Astrocyte (in vitro differentiated cells and primary cell): ENCODE measurements around the gene HNRNPUL1. TPM values are rescaled to one million over a fixed set of nuclear protein-coding genes. Genes with fewer than 3 reads are reported as not detected.

Experiments
- DNase-seq: peaks from one replicate; pipeline ENCODE4 v3.0.0-alpha.2; 2010; ENCODE audit warnings: low read depth
- FAIRE-seq: peaks from 2 replicates; lab custom pipeline; 2011; peaks lifted over from hg19 to GRCh38; lab: Jason Lieb, UNC
- H2AFZ ChIP-seq: 2 replicates; pipeline ENCODE4 v1.6.0; 2012; ENCODE audit warnings: low read depth, low read length, inconsistent platforms
- H3K27ac ChIP-seq: 2 replicates; pipeline ENCODE4 v1.5.1; 2011; ENCODE audit warnings: low read depth, low read length, inconsistent platforms
- H3K27me3 ChIP-seq: 2 replicates; pipeline ENCODE4 v1.6.0; 2011; ENCODE audit warnings: low read length, inconsistent platforms; ENCODE audit not compliant: insufficient read depth
- H3K36me3 ChIP-seq: 2 replicates; pipeline ENCODE4 v1.5.1; 2011; ENCODE audit warnings: low read length, inconsistent platforms; ENCODE audit not compliant: insufficient read depth
- H3K4me1 ChIP-seq: 2 replicates; pipeline ENCODE4 v1.5.1; 2011; ENCODE audit warnings: low read length, inconsistent platforms; ENCODE audit not compliant: insufficient read depth
- H3K4me2 ChIP-seq: 2 replicates; pipeline ENCODE4 v1.6.0; 2012; ENCODE audit warnings: low read length, inconsistent platforms
- H3K4me3 ChIP-seq: 2 replicates; pipeline ENCODE4 v1.5.1; 2011; ENCODE audit warnings: low read depth, mild to moderate bottlenecking, low read length, inconsistent platforms; ENCODE audit not compliant: insufficient read depth
- H3K79me2 ChIP-seq: 2 replicates; pipeline ENCODE4 v1.6.0; 2012; ENCODE audit warnings: mild to moderate bottlenecking, low read length, inconsistent platforms; ENCODE audit not compliant: insufficient read depth
- H3K9ac ChIP-seq: 2 replicates; pipeline ENCODE4 v1.6.0; 2012; ENCODE audit warnings: mild to moderate bottlenecking, low read length, inconsistent platforms
- H3K9me3 ChIP-seq: 2 replicates; pipeline ENCODE4 v1.5.1; 2012; ENCODE audit warnings: low read depth, mild to moderate bottlenecking, low read length, inconsistent platforms; ENCODE audit not compliant: insufficient read depth
- H4K20me1 ChIP-seq: 2 replicates; pipeline ENCODE4 v1.6.0; 2012; ENCODE audit warnings: low read length, inconsistent platforms; ENCODE audit not compliant: insufficient read depth
- H3K27ac Mint-ChIP-seq: one replicate; pipeline ENCODE4 v1.8.0; 2021; ENCODE audit warnings: mild to moderate bottlenecking, mixed read lengths; ENCODE audit not compliant: unreplicated experiment
- H3K27me3 Mint-ChIP-seq: one replicate; pipeline ENCODE4 v1.8.0; 2021; ENCODE audit warnings: low read depth, mixed read lengths; ENCODE audit not compliant: unreplicated experiment
- H3K36me3 Mint-ChIP-seq: one replicate; pipeline ENCODE4 v1.8.0; 2021; ENCODE audit warnings: low read depth, mixed read lengths; ENCODE audit not compliant: unreplicated experiment
- H3K4me1 Mint-ChIP-seq: one replicate; pipeline ENCODE4 v1.8.0; 2021; ENCODE audit warnings: low read depth, mixed read lengths; ENCODE audit not compliant: unreplicated experiment
- H3K4me3 Mint-ChIP-seq: one replicate; pipeline ENCODE4 v1.8.0; 2021; ENCODE audit warnings: mild to moderate bottlenecking, moderate library complexity, mixed read lengths; ENCODE audit not compliant: unreplicated experiment
- H3K9me3 Mint-ChIP-seq: one replicate; pipeline ENCODE4 v1.8.0; 2021; ENCODE audit warnings: mild to moderate bottlenecking, mixed read lengths; ENCODE audit not compliant: unreplicated experiment
- CTCF ChIP-seq: IDR thresholded peaks from 2 replicates; pipeline ENCODE4 v1.5.1; 2011; ENCODE audit warnings: low read depth, mild to moderate bottlenecking, inconsistent platforms, low read length, moderate library complexity; ENCODE audit not compliant: insufficient read depth
- EZH2 ChIP-seq: IDR thresholded peaks from 2 replicates; pipeline ENCODE4 v1.6.1; 2012; ENCODE audit warnings: mild to moderate bottlenecking, low read length, inconsistent platforms; ENCODE audit not compliant: insufficient read depth
- total RNA-seq: library from RNA; stranded (reverse); gene quantifications from 2 replicates; pipeline ENCODE4 v1.2.1, GENCODE V29; 2021

The HNRNPUL1 gene
- total RNA-seq, 1 donor from 2014 or later: 174 TPM

GRCh38 chr19:41220811-41221210 lies 43.4 kb upstream of the HNRNPUL1 start:
- DNase-seq: no peak
- H3K79me2 ChIP-seq: peaks cover 54% of the 10 kb centered on the region
- H4K20me1 ChIP-seq: peaks cover 2% of the 10 kb centered on the region
- H3K27ac ChIP-seq: peak overlapping the region; percentile 93
- no peak for FAIRE-seq
- Mint-ChIP-seq H3K4me1 (peaks cover 48% of the 10 kb centered on the region), H3K27ac (peak overlapping the region; percentile 87), H3K36me3 (peaks cover 20% of the 10 kb centered on the region), H3K27me3 (no peaks in the 10 kb centered on the region), H3K4me3 (peak overlapping the region; percentile 92), H3K9me3 (no peaks in the 10 kb centered on the region)
- H3K4me3 ChIP-seq: peak overlapping the region; percentile 98
- H3K4me2 ChIP-seq: peak overlapping the region; percentile 100
- H3K9ac ChIP-seq: peak overlapping the region; percentile 100
- TF ChIP-seq CTCF: no peak
- TF ChIP-seq EZH2: no peak
- peaks cover 52% of the 10 kb centered on the region for H3K4me1 ChIP-seq
- peaks cover 18% of the 10 kb centered on the region for H3K36me3 ChIP-seq
- H3K9me3 ChIP-seq: no peaks in the 10 kb centered on the region
- no peaks in the 10 kb centered on the region for H3K27me3 ChIP-seq
- no peak overlapping the region for H2AFZ ChIP-seq

GRCh38 chr19:41221514-41222205 lies 42.5 kb upstream of the HNRNPUL1 start:
- Mint-ChIP-seq H3K4me3 (peak overlapping the region; percentile 92), H3K27ac (peak overlapping the region; percentile 90), H3K9me3 (no peaks in the 10 kb centered on the region), H3K4me1 (peaks cover 50% of the 10 kb centered on the region), H3K36me3 (peaks cover 20% of the 10 kb centered on the region), H3K27me3 (no peaks in the 10 kb centered on the region)
- peak overlapping the region; percentile 98 for H3K4me3 ChIP-seq
- H2AFZ ChIP-seq: no peak overlapping the region
- H3K27me3 ChIP-seq: no peaks in the 10 kb centered on the region
- peaks cover 54% of the 10 kb centered on the region for H3K79me2 ChIP-seq
- peaks cover 60% of the 10 kb centered on the region for H3K4me1 ChIP-seq
- H3K9me3 ChIP-seq: no peaks in the 10 kb centered on the region
- no peak for FAIRE-seq
- H4K20me1 ChIP-seq: peaks cover 2% of the 10 kb centered on the region
- peaks cover 18% of the 10 kb centered on the region for H3K36me3 ChIP-seq
- H3K27ac ChIP-seq: peak overlapping the region; percentile 93
- peak overlapping the region; percentile 100 for H3K4me2 ChIP-seq
- TF ChIP-seq CTCF (no peak), EZH2 (no peak)
- H3K9ac ChIP-seq: peak overlapping the region; percentile 100
- DNase-seq: no peak

- Histone ChIP-seq H3K27me3 (no peaks in the 10 kb centered on the region), H3K4me1 (peaks cover 64% of the 10 kb centered on the region), H3K36me3 (peaks cover 18% of the 10 kb centered on the region), H3K4me3 (peak overlapping the region; percentile 98), H3K27ac (peak overlapping the region; percentile 93), H3K4me2 (peak overlapping the region; percentile 100), H4K20me1 (peaks cover 2% of the 10 kb centered on the region), H3K9me3 (no peaks in the 10 kb centered on the region), H3K79me2 (peaks cover 60% of the 10 kb centered on the region), H3K9ac (peak overlapping the region; percentile 100), H2AFZ (no peak overlapping the region)
- H3K4me1 Mint-ChIP-seq: peaks cover 51% of the 10 kb centered on the region
- peak overlapping the region; percentile 90 for H3K27ac Mint-ChIP-seq
- H3K9me3 Mint-ChIP-seq: no peaks in the 10 kb centered on the region
- no peak for TF ChIP-seq EZH2
- TF ChIP-seq CTCF: no peak
- peaks cover 22% of the 10 kb centered on the region for H3K36me3 Mint-ChIP-seq
- DNase-seq: no peak
- FAIRE-seq: no peak
- no peaks in the 10 kb centered on the region for H3K27me3 Mint-ChIP-seq
- peak overlapping the region; percentile 83 for H3K4me3 Mint-ChIP-seq
These were observed 41.9 kb upstream of the HNRNPUL1 start for GRCh38 chr19:41222240-41222639.
